OCI-LY3 (cell line): ENCODE measurements around the gene NTN3.

Source experiments
- CTCF ChIP-seq: fragments of 200-600, 300-600 bp; sonication (generic); IDR thresholded peaks from 2 replicates; pipeline ENCODE4 v1.5.1; 2014; ENCODE audit warnings: antibody characterized with exemption, low read length, low read depth
- EZH2phosphoT487 ChIP-seq: fragments of 200-600 bp; shearing (Covaris generic); IDR thresholded peaks from 2 replicates; pipeline ENCODE4 v1.6.1; 2018; ENCODE audit warnings: antibody characterized with exemption, mixed run types, low read depth

- no peak for TF ChIP-seq CTCF
- no peak for TF ChIP-seq EZH2phosphoT487
Observed at GRCh38 chr16:2484898-2485508, 13.9 kb downstream of the NTN3 start.
